Measurements from ENCODE around the gene PIK3C2G. TPM values are rescaled to one million over a fixed set of nuclear protein-coding genes. Genes with fewer than 3 reads are reported as not detected.

PIK3C2G gene
- total and polyA plus RNA-seq, 2 of the 13 experiments (the other 11 are each of a cell fraction or from before 2014, with no cell fraction given): not detected

- H3K79me2 ChIP-seq (ENCODE audit: insufficient read depth, low read length): no peaks in the 10 kb centered on the region
- WGBS (ENCODE audit: low lambda C conversion rate): 0% methylated on average over 1 of the region's 1 CpG
- H3K36me3 ChIP-seq (replicated peaks in 1 of 2; ENCODE audit: control insufficient read depth in 1 of 2, insufficient read depth in 2 of 2, low read length in 2 of 2): no peaks in the 10 kb centered on the region
- H3K9ac ChIP-seq (ENCODE audit: insufficient read depth, low read depth, low read length): no peak overlapping the region
- no peak overlapping the region for H2AFZ ChIP-seq (ENCODE audit: low read length)
- no TSS peak for BruUV-seq (replicated peaks)
- POLR2A ChIA-PET: no interaction called here
- no peaks in the 10 kb centered on the region for H4K20me1 ChIP-seq (ENCODE audit: insufficient read depth, low read length)
- H3K27ac ChIP-seq (ENCODE audit: extremely low read length, insufficient read depth, low read length): no peak overlapping the region
- H3K27me3 ChIP-seq (ENCODE audit: control insufficient read depth in 1 of 2, insufficient read depth in 2 of 2, low read length in 2 of 2): no peaks in the 10 kb centered on the region
- FAIRE-seq: no peak
- no peak for TF ChIP-seq ARID2 (CRISPR knock-in tag; IDR thresholded peaks at IDR 0.05; ENCODE audit: borderline replicate concordance)
- no peak for TF ChIP-seq ZNF138 (CRISPR knock-in tag; IDR thresholded peaks at IDR 0.05; ENCODE audit: low read depth)
- TF ChIP-seq JUN (CRISPR knock-in tag; IDR thresholded peaks at IDR 0.05): no peak
- TF ChIP-seq ATF2 (CRISPR knock-in tag; IDR thresholded peaks at IDR 0.05): no peak
- TF ChIP-seq ZNF451 (CRISPR knock-in tag; IDR thresholded peaks at IDR 0.05): no peak
- H3K4me2 ChIP-seq (ENCODE audit: low read depth, low read length): no peak overlapping the region
- H3K9me3 ChIP-seq (ENCODE audit: low read length): no peaks in the 10 kb centered on the region
- intact Hi-C loops (cut with micrococcal nuclease; ENCODE audit: unreplicated experiment) (no loop called here), in situ Hi-C loops (cut with HindIII; ENCODE audit: extremely low pct_ligation_motif_present, low pct_unique_long_range_greater_than_20kb) (no loop called here)
- no peak for DNase-seq (ENCODE audit: low spot score)
- CTCF ChIA-PET (ENCODE audit: low intra/inter-chr PET ratio, low total read pairs): no interaction called here
- H3K4me3 ChIP-seq (replicated peaks in 1 of 3; ENCODE audit: insufficient read depth in 1 of 3, low read depth in 2 of 3, low read length in 3 of 3): no peak overlapping the region
- no peaks in the 10 kb centered on the region for H3K4me1 ChIP-seq (ENCODE audit: insufficient read depth, low read length)
- ATAC-seq: no peak
These were observed 297.9 kb downstream of the PIK3C2G start for GRCh38 chr12:18559242-18559641.

GRCh38 chr12:18562531-18562930 lies 301.2 kb downstream of the PIK3C2G start:
- ATAC-seq (no peak), DNase-seq (ENCODE audit: low spot score) (no peak), FAIRE-seq (no peak)
- CTCF ChIA-PET (ENCODE audit: low intra/inter-chr PET ratio, low total read pairs): no interaction called here
- Histone ChIP-seq H4K20me1 (ENCODE audit: insufficient read depth, low read length) (no peaks in the 10 kb centered on the region), H3K4me1 (ENCODE audit: insufficient read depth, low read length) (no peaks in the 10 kb centered on the region), H3K4me3 (replicated peaks in 1 of 3; ENCODE audit: insufficient read depth in 1 of 3, low read depth in 2 of 3, low read length in 3 of 3) (no peak overlapping the region), H3K27ac (ENCODE audit: extremely low read length, insufficient read depth, low read length) (no peak overlapping the region), H2AFZ (ENCODE audit: low read length) (no peak overlapping the region), H3K27me3 (ENCODE audit: control insufficient read depth in 1 of 2, insufficient read depth in 2 of 2, low read length in 2 of 2) (no peaks in the 10 kb centered on the region), H3K79me2 (ENCODE audit: insufficient read depth, low read length) (no peaks in the 10 kb centered on the region), H3K9ac (ENCODE audit: insufficient read depth, low read depth, low read length) (no peak overlapping the region), H3K36me3 (replicated peaks in 1 of 2; ENCODE audit: control insufficient read depth in 1 of 2, insufficient read depth in 2 of 2, low read length in 2 of 2) (no peaks in the 10 kb centered on the region), H3K9me3 (ENCODE audit: low read length) (no peaks in the 10 kb centered on the region), H3K4me2 (ENCODE audit: low read depth, low read length) (no peak overlapping the region)
- BruUV-seq (replicated peaks): no TSS peak
- WGBS (ENCODE audit: low lambda C conversion rate): 25% methylated on average over 4 of the region's 4 CpGs
- intact Hi-C loops (cut with micrococcal nuclease; ENCODE audit: unreplicated experiment) (no loop called here), in situ Hi-C loops (cut with HindIII; ENCODE audit: extremely low pct_ligation_motif_present, low pct_unique_long_range_greater_than_20kb) (no loop called here)
- POLR2A ChIA-PET: no interaction called here
- TF ChIP-seq SNRNP70 (IDR thresholded peaks at IDR 0.05; ENCODE audit: low read depth, low read length): no peak
- TF ChIP-seq FOXO1 (CRISPR knock-in tag; IDR thresholded peaks at IDR 0.05): no peak
- no peak for TF ChIP-seq SMAD1 (CRISPR knock-in tag; IDR thresholded peaks at IDR 0.05; ENCODE audit: borderline replicate concordance, low read depth)
- TF ChIP-seq MEIS1 (CRISPR knock-in tag; IDR thresholded peaks at IDR 0.05; ENCODE audit: borderline replicate concordance): no peak
- no peak for TF ChIP-seq ZNF205 (CRISPR knock-in tag; IDR thresholded peaks at IDR 0.05)
- no peak for TF ChIP-seq FIP1L1 (IDR thresholded peaks at IDR 0.05; ENCODE audit: borderline replicate concordance, insufficient read depth, low read depth, low read length)
- TF ChIP-seq ZBTB49 (CRISPR knock-in tag; IDR thresholded peaks at IDR 0.05; ENCODE audit: borderline replicate concordance): no peak
- TF ChIP-seq ZNF34 (CRISPR knock-in tag; IDR thresholded peaks at IDR 0.05; ENCODE audit: borderline replicate concordance): no peak
- TF ChIP-seq U2AF1 (optimal IDR thresholded peaks at IDR 0.05; ENCODE audit: low read depth, low read length): no peak
- no peak for TF ChIP-seq ZNF256 (CRISPR knock-in tag; conservative IDR thresholded peaks at IDR 0.05)
- TF ChIP-seq ZNF20 (CRISPR knock-in tag; IDR thresholded peaks at IDR 0.05): no peak
- no peak for TF ChIP-seq ZNF230 (CRISPR knock-in tag; IDR thresholded peaks at IDR 0.05)
- no peak for TF ChIP-seq SIN3B (IDR thresholded peaks at IDR 0.05; ENCODE audit: low read length)
